Thoracic aorta (tissue), 2 donors: ENCODE measurements around the gene STX4. TPM values are rescaled to one million over a fixed set of nuclear protein-coding genes. Genes with fewer than 3 reads are reported as not detected.

Experiments
- ATAC-seq: fragments of 150-250 bp; one replicate; pipeline ENCODE4 v1.8.0; 2017; ENCODE audit warnings: low read depth; ENCODE audit not compliant: insufficient number of reproducible peaks, low FRiP score
- DNase-seq: peaks from one replicate; pipeline ENCODE4 v3.0.0-alpha.2; 2020; ENCODE audit warnings: low spot score
- H3K27ac ChIP-seq, 2 donors: fragments of 200-600 bp; sonication (generic); 1 replicate in 1 of 2; 2 replicates in 1 of 2; pipeline ENCODE4 v1.5.1; 2016; ENCODE audit warnings: mild to moderate bottlenecking in 2 of 2, moderate library complexity in 2 of 2
- H3K27me3 ChIP-seq: fragments of 200-600 bp; sonication (generic); replicated peaks from 2 replicates; pipeline ENCODE4 v1.6.0; 2016; ENCODE audit warnings: mild to moderate bottlenecking; ENCODE audit not compliant: insufficient read depth
- H3K36me3 ChIP-seq: fragments of 200-600 bp; sonication (generic); one replicate; pipeline ENCODE4 v1.5.1; 2016
- H3K4me1 ChIP-seq, 2 donors: fragments of 200-600 bp; sonication (generic); 1 replicate in 1 of 2; 2 replicates in 1 of 2; pipeline versions ENCODE4 v1.5.1 to v1.6.0; 2016; ENCODE audit warnings: low read depth in 2 of 2, mild to moderate bottlenecking in 1 of 2; ENCODE audit not compliant: control insufficient read depth in 1 of 2
- H3K4me3 ChIP-seq: fragments of 200-600 bp; sonication (generic); 2 replicates; pipeline ENCODE4 v1.5.1; 2016; ENCODE audit warnings: mild to moderate bottlenecking
- H3K9me3 ChIP-seq: fragments of 200-600 bp; sonication (generic); 2 replicates; pipeline ENCODE4 v1.5.1; 2016
- total RNA-seq, 2 donors: library from RNA; depleted of rRNA; stranded (reverse); fragments of >200 nt; gene quantifications; one replicate each; pipeline versions ENCODE4 v1.1.0 to v1.2.3, GENCODE V29; 2016
- TF ChIP-seq, protein P1 (sequence below): fragments of 200-600 bp; sonication (generic); IDR thresholded peaks from one replicate; pipeline ENCODE4 v1.5.1; 2019; ENCODE audit warnings: antibody characterized with exemption

STX4 gene
- total RNA-seq, 2 donors from 2014 or later: 39.3 to 50.5 TPM

DNA sequence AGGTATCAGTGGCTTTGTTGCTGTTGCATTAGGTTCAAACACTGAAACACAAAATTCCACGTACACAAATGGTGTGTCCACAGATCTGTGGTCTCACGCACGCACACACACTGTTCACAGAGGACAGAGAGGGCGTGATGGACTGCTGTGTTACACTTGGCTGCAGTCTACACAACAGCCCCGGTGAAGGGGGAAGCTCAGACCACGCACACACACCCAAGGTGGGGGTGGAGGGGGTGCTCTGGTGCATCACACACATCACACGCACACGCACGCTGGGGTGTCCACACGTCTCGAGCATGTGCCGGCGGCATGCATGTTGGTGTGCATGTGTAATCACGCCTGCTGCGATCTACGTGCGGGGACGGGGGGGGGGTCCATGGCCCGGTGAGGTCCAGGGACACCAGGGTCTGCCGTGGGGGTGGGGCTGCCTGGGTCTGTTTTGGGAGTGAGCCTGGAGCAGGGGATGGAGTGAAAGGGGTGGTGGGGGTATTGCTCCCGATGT, 41.0 kb upstream of the STX4 start:
- H3K27me3 ChIP-seq: no peaks in the 10 kb centered on the region
- H3K27ac ChIP-seq: no peak overlapping the region
- TF ChIP-seq, protein P1, sequence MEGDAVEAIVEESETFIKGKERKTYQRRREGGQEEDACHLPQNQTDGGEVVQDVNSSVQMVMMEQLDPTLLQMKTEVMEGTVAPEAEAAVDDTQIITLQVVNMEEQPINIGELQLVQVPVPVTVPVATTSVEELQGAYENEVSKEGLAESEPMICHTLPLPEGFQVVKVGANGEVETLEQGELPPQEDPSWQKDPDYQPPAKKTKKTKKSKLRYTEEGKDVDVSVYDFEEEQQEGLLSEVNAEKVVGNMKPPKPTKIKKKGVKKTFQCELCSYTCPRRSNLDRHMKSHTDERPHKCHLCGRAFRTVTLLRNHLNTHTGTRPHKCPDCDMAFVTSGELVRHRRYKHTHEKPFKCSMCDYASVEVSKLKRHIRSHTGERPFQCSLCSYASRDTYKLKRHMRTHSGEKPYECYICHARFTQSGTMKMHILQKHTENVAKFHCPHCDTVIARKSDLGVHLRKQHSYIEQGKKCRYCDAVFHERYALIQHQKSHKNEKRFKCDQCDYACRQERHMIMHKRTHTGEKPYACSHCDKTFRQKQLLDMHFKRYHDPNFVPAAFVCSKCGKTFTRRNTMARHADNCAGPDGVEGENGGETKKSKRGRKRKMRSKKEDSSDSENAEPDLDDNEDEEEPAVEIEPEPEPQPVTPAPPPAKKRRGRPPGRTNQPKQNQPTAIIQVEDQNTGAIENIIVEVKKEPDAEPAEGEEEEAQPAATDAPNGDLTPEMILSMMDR: no peak
- H3K4me1 ChIP-seq: peaks cover 0 to 6% of the 10 kb centered on the region in 2 donors
- DNase-seq (no peak), ATAC-seq (no peak)
- no peaks in the 10 kb centered on the region for H3K9me3 ChIP-seq
- peaks cover 2% of the 10 kb centered on the region for H3K36me3 ChIP-seq
- no peak overlapping the region for H3K4me3 ChIP-seq

GRCh38 chr16:30992931-30993816, 40.2 kb upstream of the STX4 start:
- TF ChIP-seq, protein P1: no peak
- H3K4me3 ChIP-seq: no peak overlapping the region
- no peaks in the 10 kb centered on the region for H3K36me3 ChIP-seq
- no peaks in the 10 kb centered on the region for H3K27me3 ChIP-seq
- no peaks in the 10 kb centered on the region for H3K9me3 ChIP-seq
- DNase-seq (no peak), ATAC-seq (no peak)
- no peak overlapping the region for H3K27ac ChIP-seq
- H3K4me1 ChIP-seq: peaks cover 6 to 14% of the 10 kb centered on the region in 2 donors

DNA sequence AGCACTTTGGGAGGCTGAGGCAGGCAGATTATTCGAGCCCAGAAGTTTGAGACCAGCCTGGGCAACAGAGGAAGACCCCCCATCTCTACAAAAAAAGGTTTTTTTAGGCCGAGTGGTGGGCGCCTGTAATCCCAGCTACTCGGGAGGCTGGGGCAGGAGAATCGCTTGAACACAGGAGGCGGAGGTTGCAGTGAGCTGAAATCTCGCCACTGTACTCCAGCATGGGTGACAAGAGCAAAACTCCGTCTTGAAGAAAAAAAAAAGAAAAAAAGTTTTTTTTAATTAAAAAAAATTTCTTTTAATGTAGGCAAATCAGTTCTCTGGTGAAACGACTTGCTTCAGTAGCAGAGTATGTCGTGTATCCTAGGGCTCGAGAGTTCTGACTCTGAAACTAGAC, 37.4 kb upstream of the STX4 start:
- DNase-seq (no peak), ATAC-seq (no peak)
- Histone ChIP-seq H3K36me3 (no peaks in the 10 kb centered on the region), H3K27me3 (no peaks in the 10 kb centered on the region), H3K9me3 (no peaks in the 10 kb centered on the region), H3K4me3 (peak overlapping the region; percentile 77), H3K27ac (peak overlapping the region in 1 of 2 donors; percentile 62), H3K4me1 (peaks cover 7 to 32% of the 10 kb centered on the region in 2 donors)
- TF ChIP-seq, protein P1: no peak

GRCh38 chr16:30996324-30996984, 36.9 kb upstream of the STX4 start:
- ATAC-seq (no peak), DNase-seq (no peak)
- peaks cover 7 to 32% of the 10 kb centered on the region in 2 donors for H3K4me1 ChIP-seq
- peak overlapping the region; percentile 62 to 83 for H3K27ac ChIP-seq
- peak overlapping the region; percentile 77 for H3K4me3 ChIP-seq
- no peaks in the 10 kb centered on the region for H3K9me3 ChIP-seq
- H3K27me3 ChIP-seq: no peaks in the 10 kb centered on the region
- TF ChIP-seq, protein P1: no peak
- no peaks in the 10 kb centered on the region for H3K36me3 ChIP-seq
